HS-5 (cell line): Measurements from ENCODE around the gene PRKCA.

Experiments used
- DNase-seq: peaks from one replicate; pipeline ENCODE4 v3.0.0-alpha.2; 2012; ENCODE audit warnings: low read depth

Gene PRKCA

DNA sequence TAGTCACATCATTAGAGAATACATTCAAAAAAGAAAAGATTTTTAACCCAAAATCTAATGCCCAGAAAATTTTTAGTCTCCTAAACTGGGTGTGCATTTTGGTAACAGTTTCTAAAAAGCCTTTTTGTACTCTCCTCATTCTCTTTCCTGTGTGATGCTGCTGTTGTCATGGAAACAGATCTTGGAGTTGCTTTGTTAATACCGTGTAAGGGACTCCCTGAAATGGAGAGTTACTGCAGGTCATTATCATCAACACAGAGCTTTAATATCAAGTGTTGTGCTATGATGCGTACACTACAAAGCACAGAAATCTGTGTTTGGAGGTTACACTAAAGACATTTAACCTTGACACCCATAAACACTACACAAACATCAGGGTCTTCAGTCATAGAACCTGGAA, 216.3 kb downstream of the PRKCA start:
- DNase-seq = no peak

DNA sequence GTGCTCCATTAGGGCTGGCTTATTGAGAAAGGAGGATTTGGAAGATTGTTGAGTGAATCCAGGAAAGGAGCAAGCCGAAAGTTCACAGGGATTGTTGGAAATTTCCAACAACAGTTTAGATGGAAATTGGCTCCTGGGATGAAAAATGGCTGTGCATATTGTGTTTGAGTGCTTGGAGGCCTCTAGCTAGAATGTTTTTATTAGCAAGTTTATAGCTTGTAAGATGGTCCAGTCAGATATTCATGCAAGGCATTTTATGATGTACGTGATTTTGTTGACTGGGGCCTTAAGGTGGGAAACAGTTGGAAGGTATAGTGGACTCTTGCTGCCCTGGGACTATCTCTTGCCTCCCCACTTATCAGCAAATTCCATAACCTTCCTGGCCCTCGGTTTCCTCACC, 216.7 kb downstream of the PRKCA start:
- no peak for DNase-seq

DNA sequence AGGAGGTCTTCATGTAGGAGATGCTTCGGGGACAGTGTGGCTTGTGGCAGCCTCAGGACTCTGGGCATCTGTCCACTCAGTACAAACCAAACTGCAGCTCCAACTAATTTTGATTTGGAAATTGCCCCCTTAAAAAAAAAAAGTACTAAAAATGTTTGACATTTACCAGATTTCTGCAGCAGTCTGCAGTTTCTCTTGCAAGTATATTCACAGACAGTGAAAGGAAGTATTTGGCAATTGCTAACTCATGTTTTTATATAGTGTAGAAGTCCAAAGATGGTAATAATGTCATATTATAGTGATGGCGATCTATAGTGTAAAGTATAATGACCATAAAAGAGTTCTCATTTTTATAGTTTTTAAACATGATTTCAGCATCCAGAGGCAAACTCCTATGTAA, 218.6 kb downstream of the PRKCA start:
- no peak for DNase-seq

DNA sequence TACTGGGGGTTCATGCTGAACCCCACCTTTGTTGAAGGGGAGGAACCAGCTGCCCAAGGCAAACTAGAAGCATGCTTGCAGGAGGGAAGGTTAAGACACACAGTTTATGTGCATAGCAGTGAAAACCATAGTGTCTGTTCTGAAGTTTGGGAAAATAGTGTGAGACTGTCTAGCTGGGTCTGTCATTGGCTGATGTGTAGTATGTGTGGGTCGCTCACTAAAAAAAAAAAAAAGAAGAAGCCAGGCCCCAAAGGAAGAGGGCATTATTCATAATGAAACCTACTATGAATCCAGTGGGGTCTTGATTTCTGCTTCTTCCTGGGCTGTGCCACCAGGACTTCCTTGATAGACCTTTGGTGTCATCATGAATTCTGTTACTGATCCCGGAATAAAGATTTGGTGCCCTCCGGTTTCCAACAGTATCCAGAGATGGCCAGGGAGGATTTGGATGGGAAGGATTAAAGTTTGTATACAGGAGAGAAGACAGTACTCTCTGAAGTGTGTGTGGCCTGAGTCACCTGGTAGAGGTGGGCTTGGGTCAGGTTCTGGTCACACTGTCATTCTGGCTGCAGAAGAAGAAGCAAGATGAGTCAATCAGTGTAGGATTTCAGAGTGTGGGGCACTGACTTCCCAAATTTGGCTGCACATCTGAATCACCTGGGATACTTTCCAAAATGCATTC, 220.3 kb downstream of the PRKCA start:
- no peak for DNase-seq

DNA sequence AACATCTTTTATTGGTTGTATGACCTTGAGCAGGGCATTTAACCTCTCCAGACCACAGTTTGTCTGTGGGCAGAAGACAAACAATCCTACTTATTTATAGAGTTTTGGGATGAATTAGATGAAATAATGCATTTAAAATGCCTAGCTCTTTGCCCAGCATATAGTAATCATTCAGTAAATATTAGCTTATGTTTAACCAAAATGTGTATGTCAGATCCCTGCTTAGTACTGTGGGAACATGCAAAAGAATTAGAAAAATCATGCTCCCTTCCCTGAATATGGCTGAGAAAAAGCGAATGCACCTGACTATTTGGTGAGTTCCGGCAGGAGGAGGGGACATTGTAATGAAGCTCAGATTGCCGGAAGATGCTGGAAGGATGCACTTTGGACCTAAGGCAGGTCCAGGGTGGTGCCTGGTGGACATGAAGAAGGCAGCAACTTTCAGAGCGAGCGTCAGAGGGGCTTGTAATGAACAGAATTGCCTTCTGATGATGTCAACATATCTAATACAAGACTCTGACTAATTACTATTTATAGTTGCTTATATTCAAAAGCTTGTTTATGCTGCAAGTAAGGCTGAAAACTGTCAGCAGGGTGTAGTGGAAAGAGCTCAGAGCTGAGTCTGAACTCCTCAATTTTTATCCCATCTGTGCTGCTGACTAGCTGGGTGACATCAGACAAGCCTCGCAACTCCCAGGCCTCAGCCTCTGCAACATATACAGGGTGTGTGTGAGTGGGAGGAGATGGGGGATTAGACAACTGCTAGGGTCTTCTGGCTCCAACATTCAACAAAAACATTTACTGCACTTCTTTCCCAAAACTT, 221.2 kb downstream of the PRKCA start:
- no peak for DNase-seq

DNA sequence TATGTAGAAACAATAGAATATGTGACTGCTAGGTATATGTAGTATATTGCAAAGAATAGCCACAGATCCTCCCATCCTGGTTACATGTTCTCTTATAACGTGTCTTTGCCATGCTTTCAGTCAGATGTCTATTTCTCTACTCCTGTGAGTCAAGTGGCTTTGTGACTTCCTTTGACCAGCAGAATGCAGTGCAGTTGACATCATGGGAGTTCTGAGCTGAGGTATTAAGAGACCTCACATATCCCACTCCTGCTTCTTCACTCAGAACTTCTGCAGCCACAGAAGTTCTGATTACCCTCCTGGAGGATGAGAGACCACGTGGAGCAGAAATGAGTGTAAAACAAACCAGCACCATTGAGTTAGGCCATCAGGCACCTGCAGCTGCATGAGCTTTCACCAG, 222.5 kb downstream of the PRKCA start:
- no peak for DNase-seq

DNA sequence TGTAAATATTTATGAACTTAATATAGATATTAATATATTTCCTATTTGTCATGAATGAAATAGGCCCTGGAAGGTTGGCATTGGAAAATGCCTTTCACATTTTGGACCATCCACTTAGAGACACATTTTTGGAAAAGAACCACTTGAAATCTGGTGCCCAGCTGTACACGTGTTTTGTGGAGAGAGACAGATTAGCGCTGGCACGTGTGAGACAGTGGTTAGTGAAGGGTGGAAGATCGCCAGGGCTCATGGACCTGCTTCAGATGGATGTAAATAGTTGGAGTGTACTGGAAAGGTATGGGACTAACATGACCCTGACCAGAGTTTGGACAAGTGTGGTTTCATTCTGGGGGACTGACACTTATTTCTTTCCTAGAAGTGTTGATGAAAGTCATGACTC, 222.9 kb downstream of the PRKCA start:
- no peak for DNase-seq

DNA sequence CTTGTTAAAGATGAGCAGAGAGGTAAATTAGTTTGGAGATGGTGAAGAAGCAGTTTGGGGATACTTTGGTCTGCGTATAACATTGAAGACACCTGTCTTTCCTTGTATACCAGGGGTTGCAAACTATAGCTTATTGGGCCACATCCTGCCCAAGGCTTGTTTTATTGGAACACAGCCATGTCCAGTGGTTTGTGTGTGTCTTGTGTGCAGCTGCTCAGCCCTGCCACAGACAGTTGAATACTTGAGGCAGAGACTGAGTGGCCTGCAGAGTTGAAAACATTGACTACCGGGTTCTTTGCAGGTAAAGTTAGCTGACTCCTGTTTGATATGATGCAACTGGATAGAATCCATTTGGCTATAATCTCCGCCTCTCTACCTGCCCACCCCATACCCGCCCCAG, 224.4 kb downstream of the PRKCA start:
- DNase-seq = no peak

DNA sequence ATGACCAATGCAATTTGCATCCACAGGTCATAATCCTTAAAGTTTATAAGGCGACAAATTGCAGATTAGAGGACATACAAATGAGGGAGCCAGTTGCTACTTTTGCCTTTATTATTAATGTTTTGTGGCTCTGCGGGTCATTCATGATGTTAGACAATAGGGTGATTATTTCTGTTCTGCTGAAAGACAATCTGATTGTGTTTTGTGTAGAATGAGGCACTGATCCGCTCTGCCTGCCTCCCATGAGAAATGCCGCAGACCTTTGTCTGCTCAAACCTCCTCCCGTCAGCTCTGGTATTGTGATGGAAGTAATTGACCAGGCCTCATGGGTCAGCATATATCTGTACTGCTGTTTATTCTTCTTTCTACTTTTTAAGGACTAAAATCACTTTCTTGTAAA, 224.9 kb downstream of the PRKCA start:
- no peak for DNase-seq

DNA sequence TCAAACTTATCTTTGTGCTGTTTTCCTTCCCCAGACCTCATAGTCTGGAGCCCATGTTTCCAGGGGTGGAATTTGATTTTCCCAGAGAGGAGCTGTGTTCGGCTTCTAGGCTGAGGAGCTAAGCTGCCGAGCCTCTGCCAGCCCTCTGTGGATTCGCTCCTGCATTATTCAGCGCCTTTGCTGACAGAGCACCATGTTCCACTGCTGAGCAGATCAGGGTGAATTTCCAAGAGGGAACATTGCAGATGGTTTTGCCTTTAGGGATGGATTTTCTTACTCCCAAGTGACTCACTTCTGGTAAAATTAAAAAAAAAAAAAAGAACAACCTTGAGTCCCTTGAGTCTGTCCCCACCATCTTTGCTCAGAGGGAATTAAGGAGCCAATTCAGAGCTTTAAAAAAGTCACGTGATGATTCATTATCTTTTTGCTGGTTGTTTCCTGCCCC, 229.5 kb downstream of the PRKCA start:
- no peak for DNase-seq

DNA sequence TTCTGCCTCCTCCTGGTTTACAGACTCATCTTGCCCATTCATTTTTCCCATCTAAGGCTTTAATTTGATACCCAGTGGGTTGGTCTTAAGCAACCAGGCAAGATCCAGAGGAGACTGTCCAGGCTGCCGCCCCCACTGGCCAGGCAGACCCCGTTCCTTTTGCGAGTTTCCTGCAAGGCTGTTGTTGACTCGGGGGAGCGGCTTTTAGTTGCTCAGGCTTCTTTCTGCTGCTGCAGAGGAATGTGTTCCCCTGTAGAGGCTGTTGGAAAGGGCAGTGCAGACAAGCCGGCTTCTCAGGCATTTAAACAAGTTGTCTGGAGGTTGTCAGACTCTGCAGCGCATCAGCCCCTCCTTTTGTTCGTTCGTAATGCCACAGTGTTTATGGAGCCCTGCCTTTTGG, 231.2 kb downstream of the PRKCA start:
- no peak for DNase-seq

DNA sequence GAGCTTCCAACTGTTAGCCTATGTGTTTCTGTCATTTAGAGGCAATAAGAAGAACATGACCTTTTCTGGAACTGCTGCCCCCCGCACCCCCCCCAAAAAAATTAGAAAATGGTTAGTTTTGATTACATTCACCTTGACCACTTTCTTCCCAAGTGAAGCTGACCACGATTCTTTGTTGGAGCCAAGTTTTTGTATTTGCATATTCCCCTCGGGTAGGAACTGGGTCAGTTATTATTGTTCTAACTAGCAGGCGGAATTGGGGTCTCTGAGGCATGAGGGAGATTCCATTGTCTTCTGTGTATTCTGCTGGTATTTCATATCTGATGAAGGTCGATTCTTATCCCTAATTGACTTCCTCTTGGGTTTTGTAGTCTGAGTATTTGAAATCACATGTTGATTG, 231.6 kb downstream of the PRKCA start:
- DNase-seq = no peak

DNA sequence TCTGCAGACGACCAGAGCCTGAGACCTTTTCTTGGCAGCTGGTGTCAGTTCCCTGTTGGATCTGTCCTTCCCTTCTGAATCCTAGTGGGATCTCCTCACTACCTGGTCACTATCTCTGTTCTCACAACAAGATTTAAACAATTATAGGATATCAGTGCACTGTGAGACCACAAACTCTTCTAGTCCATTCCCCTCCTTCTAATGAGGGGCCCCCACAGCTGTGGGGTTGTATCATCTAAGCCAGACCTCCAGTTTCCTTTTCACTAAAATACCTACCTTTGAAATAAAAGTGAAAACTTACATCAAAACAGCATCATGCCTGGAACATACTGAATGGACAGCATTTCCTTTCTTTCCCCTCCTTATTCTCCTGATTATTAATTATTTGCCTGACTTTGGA, 233.2 kb downstream of the PRKCA start:
- DNase-seq = no peak

DNA sequence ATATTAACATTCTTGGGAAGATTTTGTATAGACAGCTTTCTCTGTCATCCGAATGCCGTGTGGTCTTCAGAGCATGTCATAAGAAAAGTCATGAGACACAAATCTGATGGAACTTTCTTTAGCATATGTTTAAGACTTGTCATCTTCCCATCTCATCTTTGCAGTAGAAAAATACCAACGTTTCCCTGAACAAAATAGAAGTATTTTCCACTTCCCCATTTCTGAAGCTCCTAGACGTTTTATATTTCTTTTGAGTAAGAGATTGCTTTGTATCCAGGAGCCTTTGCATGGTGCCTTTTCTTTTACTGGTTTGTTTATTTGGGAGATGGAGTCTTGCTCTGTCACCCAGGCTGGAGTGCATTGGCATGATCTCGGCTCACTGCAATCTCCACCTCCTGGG, 235.1 kb downstream of the PRKCA start:
- DNase-seq = no peak

DNA sequence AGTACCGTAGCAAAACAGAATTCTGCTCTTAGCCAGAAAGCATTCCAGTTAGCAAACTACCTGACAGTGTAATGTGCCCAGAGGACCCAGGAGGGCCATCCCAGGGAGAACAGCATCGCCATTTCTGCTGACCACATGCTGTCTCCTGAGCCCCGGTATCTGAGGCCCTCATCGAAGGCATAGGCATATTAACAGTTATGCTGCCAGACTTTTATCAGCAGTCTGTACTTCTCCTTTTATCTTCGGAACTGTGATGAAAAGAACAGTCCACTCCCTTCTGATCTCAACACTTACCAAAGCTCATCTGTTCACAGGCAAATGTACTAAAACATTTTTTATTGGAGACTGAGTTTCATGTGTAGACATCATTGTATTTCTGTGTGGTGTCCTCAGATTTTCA, 236.4 kb downstream of the PRKCA start:
- DNase-seq = no peak

DNA sequence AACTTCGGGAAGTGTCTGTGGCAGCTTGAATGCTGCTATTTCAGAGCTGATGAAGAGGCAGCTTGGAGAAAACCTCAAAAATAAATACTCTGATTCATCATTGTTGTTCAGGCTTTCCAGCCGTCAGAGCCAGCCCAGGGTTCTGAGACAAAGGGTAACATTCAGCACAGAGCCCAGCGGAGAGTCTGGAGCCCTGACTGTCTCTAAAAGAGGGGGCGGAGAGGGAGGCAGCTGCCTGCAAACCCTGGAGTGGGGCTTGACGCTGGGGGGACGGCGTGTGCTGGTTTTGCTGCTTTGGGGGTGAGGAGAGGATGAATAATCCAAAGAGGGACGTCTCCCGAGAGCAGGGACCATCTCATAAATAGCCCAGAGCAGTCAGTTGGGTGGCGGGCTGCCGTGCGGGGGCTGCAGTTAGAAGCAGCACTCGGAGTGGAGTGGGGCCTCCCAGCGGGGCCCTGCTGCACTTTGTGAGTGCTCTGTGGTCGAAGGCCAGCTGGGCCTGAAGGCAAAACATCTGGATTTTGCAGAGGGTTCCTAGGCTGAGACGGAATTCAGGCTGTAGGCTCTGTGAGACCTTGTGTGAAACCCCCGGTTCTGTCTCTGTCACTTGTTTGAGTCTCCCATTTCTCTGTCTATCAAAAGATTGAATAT, 237.8 kb downstream of the PRKCA start:
- DNase-seq = no peak

DNA sequence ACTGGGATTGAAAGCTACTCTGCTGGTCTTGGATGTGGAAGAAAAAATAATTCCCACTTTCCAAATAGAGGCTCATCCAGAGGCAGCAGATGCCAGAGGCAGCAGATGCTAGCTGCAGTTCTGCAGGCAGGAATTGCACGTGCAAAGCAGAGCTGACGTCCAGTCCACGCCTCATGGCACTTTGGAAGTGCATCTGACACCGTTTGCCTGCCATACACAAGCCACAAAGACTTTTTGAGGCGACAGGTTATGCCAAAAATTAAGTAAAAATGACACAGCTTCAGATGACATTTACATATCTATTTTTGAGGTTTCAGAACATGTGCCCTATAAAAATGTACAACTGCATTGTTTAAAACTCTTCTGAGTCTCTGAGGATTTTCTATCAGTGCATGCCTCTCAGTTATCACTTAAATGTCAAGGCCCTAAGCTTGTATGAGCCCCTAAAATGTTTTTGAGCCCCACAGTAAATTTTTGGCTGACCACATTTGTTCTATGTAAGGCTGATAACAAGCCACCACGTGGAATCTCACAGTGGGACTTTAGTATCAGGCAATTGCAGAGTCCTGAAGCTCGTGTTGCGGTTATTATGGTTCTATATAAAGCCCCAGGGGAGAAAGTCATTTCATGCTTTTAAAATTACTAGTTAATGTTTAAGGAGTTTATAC, 239.2 kb downstream of the PRKCA start:
- no peak for DNase-seq

DNA sequence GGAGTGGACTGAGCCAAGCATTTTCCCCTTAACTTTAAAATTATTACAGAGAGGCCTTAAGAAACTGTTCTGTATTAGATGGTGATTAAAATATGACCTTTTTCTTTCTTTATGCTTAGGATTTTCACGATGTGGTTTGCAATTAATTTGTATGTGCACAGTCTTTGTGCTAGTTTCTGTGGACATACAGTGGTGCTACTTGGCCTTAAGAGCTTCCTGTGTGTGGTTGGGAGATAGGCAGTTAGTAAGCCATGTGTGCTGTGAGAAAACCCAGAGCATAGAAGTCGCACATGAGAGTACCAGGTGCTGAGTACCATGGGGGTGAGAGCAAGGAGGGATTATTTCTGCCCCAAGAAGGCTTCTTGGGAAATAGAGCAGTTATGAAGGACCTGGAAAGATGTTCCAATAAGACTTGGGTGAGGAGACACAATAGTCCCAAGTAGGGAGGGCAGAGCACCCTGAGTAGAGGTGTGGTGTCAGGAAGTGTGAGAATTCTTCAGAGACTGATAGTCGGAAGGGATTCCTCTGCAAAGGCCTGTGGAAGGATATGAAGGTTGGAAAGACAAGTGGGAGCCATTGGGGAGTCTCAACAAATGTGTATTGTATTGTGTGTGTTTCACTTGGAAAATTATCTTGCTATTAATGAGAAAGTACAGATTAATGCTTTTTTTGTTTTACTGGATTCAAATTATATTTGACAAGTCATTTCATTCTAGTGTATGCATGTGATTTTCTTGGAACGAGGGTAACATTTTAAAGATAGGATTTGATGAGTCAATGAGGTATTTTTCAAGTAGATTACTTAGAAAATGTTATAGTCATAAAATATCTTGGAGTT, 239.9 kb downstream of the PRKCA start:
- no peak for DNase-seq

DNA sequence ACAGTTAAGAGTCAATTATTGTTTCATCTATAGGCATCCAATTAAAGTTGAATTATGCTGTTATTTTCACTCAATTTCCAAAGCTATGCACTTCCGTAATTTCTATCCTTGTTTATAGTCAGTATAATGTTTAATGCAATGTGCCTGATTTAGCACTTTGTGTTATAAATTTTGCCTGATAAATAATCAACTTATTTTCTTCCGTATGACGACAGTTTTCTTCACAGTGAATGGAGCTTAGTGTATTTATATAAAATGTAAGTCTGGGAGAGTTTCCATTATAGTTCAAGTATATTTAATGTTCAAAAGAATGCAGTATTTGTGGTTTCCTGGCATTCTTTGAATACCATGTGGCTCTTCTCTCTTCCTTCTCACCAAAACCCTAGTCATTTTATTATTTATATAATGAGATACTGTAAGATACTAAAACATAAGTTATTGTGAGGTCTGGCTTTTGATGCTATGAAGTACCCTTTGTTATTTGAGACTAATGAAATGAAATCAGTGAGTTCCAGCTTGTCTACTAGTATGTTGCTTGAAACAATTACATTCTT, 240.6 kb downstream of the PRKCA start:
- DNase-seq = no peak

DNA sequence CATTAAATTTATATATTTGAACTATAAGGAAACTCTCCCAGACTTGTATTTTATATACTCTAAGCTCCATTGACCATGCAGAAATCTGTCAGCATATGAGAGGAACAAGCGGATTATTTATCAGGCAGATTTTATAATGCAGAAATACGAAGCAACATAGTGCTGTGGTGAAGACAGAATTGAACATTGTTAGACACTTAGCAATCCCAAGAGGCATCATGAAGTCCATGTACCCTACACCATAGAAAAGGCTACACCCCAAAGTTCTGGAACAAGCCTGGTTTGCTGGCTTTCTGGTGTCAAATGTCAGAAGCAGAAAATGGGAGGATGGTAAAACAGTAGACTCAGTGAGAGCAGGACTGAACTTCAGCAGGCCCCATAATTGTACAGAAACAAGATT, 241.1 kb downstream of the PRKCA start:
- no peak for DNase-seq

DNA sequence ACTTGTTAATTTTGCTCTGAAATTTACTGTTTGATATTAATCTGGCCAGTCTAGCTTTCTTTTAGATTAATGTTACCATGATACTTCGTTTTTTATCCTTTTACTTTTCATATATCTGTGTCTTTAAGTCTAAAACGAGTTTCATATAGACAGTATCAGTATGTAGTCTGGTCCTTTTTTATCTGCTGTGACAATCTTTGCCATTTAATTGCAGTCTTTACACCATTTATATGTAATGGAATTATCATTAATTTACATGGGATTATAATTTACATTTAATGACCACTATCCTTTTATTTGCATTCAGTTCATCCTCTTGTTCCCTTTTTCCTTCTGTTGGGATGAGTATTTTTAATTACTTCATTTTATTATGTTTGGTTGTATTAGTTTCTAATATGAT, 243.5 kb downstream of the PRKCA start:
- DNase-seq = no peak
